ENCODE data around the gene RBM20.

Gene RBM20

DNA sequence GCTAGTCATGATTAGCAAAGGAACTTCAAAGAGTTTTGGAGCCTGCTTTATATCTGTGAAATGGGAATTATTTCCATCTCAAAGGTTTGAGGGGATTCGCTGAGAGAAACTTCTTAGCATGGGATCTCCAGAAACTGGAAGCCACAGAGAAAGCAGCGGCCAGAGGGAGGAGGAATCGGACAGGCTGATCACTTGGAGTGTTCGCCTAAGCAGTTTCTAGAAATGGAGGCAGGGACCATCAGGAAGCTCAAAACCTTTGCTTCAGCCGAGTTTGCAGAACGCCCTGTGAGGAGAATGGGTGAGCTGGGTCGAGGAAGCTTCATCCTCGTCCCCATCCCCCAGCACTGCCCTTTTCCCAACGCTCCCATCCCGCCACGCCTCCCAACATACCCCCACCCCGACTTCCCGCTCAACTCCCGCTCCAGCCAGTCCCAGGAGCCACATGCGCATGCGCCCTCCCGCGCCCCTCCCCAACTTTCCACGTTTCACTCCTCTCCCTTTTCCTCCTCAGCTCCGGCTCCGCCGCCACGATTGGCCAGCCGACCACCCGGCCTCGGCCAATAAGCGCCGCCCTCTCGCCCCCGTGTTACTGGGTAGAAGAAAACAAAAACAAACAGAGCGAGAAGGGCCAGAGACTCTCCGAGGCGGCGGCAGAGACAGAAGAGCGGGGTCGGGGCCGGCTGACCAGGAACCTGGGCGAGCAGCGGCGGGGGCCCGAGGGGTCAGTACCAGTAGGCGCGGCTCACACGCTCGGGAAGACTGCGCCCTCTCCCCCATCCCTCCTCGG, 227.4 kb downstream of the RBM20 start, which contains the start of gene PDCD4:
PDCD4 (plus strand) TSS at position 631 of the 787 bp plus-strand sequence. CDS start 4,100 bp downstream, outside the sequence.
- peak; percentile 100 for DNase-seq (ENCODE audit: low spot score)
- Histone ChIP-seq H3K4me3 (peak within 1 kb of the TSS; percentile 97), H3K27ac (peak within 1 kb of the TSS; percentile 100)
- TF ChIP-seq CTCF (IDR thresholded peaks at IDR 0.05) = no peak

GRCh38 chr10:110872145-110872983, 228.2 kb downstream of the RBM20 start:
- TF ChIP-seq CTCF (IDR thresholded peaks at IDR 0.05) = no peak
- Histone ChIP-seq H3K27ac (peak overlapping the region; percentile 100), H3K4me3 (peak overlapping the region; percentile 97)
- peak; percentile 90 for DNase-seq (ENCODE audit: low spot score)

DNA sequence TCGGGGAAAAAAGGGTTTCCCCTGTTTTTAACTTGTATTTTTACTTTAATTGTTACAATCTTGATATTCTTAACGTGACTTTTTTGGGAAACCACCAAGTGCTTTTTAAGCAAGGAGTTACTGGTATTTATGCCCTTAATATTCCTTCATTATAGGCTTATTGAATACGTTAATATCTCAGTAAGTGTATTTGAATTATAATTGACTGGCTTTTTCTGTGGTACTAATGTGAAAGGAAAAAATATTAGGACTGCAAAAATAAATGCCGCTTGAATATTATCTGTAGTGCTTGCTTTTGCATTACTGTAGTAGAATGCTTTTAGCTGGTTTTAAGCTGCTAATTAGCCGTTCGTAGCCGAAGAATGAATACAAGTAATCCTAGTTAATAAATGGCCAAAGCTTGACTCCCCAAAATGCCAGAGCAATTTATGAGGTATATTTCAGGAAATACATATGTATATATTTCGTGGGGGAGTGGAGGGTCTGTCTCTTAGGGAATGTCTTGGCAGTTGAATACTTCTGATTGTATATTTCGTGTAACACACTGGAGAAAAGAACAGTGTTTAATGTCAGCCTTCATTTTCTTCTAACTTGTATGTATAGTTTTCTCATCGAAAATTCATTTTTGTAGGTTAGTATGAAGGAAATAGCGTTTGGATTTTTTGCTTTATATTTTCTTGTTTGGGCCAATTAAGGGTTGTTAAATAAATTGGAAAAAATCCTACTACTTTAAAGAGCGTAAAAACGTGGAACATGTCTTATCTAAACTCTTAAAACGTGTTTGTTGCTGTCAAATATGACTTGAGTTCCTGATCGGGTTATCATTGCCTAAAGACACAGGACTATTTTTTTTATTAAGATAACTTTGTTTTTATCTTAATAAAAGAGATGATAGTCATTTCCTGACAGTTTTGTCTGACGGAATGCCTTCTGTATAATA, 229.1 kb downstream of the RBM20 start:
- H3K4me3 ChIP-seq = peak overlapping the region; percentile 97
- no peak for TF ChIP-seq CTCF (IDR thresholded peaks at IDR 0.05)
- H3K27ac ChIP-seq = peak overlapping the region; percentile 100
- DNase-seq (ENCODE audit: low spot score) = no peak

DNA sequence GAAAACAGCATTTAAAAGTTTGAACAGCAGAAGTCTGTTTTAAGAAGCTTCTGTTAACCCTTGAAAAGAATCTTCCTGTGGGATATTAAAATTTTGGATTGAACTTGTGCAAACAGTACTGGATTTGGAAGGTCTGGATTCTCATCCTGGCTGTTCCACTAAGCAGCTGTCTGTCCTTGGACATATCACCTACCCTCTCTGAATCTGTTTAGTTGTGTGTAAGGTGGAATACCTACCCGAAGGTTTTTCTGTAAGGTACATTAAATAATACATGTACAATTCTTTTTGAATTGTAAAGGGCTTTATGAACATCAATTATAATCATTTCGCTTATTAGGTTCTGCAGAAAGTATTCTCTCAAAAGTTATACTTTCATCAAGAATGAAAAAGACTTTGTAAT, 229.8 kb downstream of the RBM20 start:
- TF ChIP-seq CTCF (IDR thresholded peaks at IDR 0.05) = no peak
- no peak for DNase-seq (ENCODE audit: low spot score)
- Histone ChIP-seq H3K4me3 (peak overlapping the region; percentile 97), H3K27ac (no peak overlapping the region)

DNA sequence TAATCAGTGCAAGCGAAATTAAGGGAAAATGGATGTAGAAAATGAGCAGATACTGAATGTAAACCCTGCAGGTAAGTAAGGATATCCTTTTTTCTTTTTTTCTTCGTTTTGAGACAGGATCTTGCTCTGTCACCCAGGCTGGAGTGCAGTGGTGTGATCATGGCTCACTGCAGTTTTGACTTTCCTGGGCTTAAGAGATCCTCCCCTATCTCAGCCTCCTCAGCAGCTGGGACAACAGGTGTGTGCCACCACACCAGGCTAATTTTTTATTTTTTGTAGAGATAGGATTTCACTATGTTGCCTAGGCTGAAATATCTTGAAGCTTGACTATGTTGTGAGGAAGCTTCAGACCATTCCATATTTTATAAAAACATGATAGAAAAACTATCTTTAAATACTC, 231.9 kb downstream of the RBM20 start:
- H3K4me3 ChIP-seq = no peak overlapping the region
- no peak for TF ChIP-seq CTCF (IDR thresholded peaks at IDR 0.05)
- DNase-seq (ENCODE audit: low spot score) = no peak
- no peak overlapping the region for H3K27ac ChIP-seq

DNA sequence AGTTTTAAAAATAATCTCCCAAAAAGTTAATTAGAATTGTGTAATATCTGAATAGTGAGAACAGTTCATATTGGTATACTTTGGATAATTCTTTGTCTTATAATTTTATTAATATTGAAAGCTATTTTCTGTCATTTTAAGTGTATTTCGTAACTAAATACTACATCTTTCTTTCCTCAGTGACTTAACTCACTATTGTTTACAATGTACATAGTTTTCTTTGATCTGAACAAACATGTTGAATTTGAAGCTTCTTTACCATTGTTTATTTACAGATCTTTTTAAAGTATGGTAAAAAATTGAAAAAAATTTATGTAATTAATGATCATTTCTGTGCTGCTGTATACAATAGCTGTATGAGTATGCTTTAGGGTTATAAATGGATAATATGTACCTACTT, 232.7 kb downstream of the RBM20 start:
- DNase-seq (ENCODE audit: low spot score) = no peak
- no peak overlapping the region for H3K4me3 ChIP-seq
- no peak overlapping the region for H3K27ac ChIP-seq
- TF ChIP-seq CTCF (IDR thresholded peaks at IDR 0.05) = no peak
